ENCODE measurements around the gene CTSZ. TPM values are rescaled to one million over a fixed set of nuclear protein-coding genes. Genes with fewer than 3 reads are reported as not detected.
A peak's percentile ranks its signal among the peaks of the same experiment; 100 is the strongest.

CTSZ gene
- total and polyA plus RNA-seq, 3 donors from 2014 or later, result 49.4 to 120 (median 77.4) TPM

GRCh38 chr20:59018817-59019216 is 11.8 kb upstream of the CTSZ start:
- TF ChIP-seq POLR2A (IDR thresholded peaks at IDR 0.05) (no peak), CTCF (IDR thresholded peaks at IDR 0.05) (no peak)
- Histone ChIP-seq H3K27ac (no peak overlapping the region), H3K36me3 (ENCODE audit: low read depth, missing control alignments) (no peaks in the 10 kb centered on the region), H3K9me3 (no peaks in the 10 kb centered on the region), H3K4me3 (no peak overlapping the region), H3K27me3 (no peaks in the 10 kb centered on the region), H3K4me1 (peaks cover 21% of the 10 kb centered on the region)
- intact Hi-C loops (cut with DNase I; ENCODE audit: low total_unique reads), result no loop called here
- DNase-seq, result peak; percentile 9
- WGBS, 2 donors, result 90 to 93% methylated on average over 10 of the region's 10 CpGs

GRCh38 chr20:59017493-59018231 is 10.6 kb upstream of the CTSZ start:
- peak; percentile 10 for DNase-seq
- no peaks in the 10 kb centered on the region for H3K36me3 ChIP-seq (ENCODE audit: low read depth, missing control alignments)
- no peak for TF ChIP-seq POLR2A (IDR thresholded peaks at IDR 0.05)
- TF ChIP-seq CTCF (IDR thresholded peaks at IDR 0.05), result no peak
- no peaks in the 10 kb centered on the region for H3K27me3 ChIP-seq
- 78 to 83% methylated on average over 9 to 16 of the region's 16 CpGs for WGBS, 2 donors
- intact Hi-C loops (cut with DNase I; ENCODE audit: low total_unique reads), result no loop called here
- H3K4me3 ChIP-seq, result no peak overlapping the region
- H3K27ac ChIP-seq, result peak overlapping the region; percentile 62 to 69
- H3K4me1 ChIP-seq, result peaks cover 21% of the 10 kb centered on the region
- H3K9me3 ChIP-seq, result no peaks in the 10 kb centered on the region

GRCh38 chr20:59016795-59017492 is 9.9 kb upstream of the CTSZ start:
- no peak overlapping the region for H3K4me3 ChIP-seq
- intact Hi-C loops (cut with DNase I; ENCODE audit: low total_unique reads), result no loop called here
- TF ChIP-seq CTCF (IDR thresholded peaks at IDR 0.05), result no peak
- no peak for TF ChIP-seq POLR2A (IDR thresholded peaks at IDR 0.05)
- WGBS, 2 donors, result 21 to 26% methylated on average over 4 of the region's 4 CpGs
- peak overlapping the region; percentile 62 to 69 for H3K27ac ChIP-seq
- no peaks in the 10 kb centered on the region for H3K9me3 ChIP-seq
- DNase-seq, result peak; percentile 65
- no peaks in the 10 kb centered on the region for H3K36me3 ChIP-seq (ENCODE audit: low read depth, missing control alignments)
- peaks cover 21% of the 10 kb centered on the region for H3K4me1 ChIP-seq
- no peaks in the 10 kb centered on the region for H3K27me3 ChIP-seq

GRCh38 chr20:59015812-59016711 is 9.0 kb upstream of the CTSZ start:
- TF ChIP-seq POLR2A (IDR thresholded peaks at IDR 0.05) (no peak), CTCF (IDR thresholded peaks at IDR 0.05) (no peak)
- intact Hi-C loops (cut with DNase I; ENCODE audit: low total_unique reads), result no loop called here
- 85 to 91% methylated on average over 13 to 16 of the region's 16 CpGs for WGBS, 2 donors
- DNase-seq, result peak; percentile 14
- no peak overlapping the region for H3K4me3 ChIP-seq
- H3K27ac ChIP-seq, result peak overlapping the region; percentile 31 to 62
- no peaks in the 10 kb centered on the region for H3K9me3 ChIP-seq
- H3K4me1 ChIP-seq, result peaks cover 21% of the 10 kb centered on the region
- H3K36me3 ChIP-seq (ENCODE audit: low read depth, missing control alignments), result no peaks in the 10 kb centered on the region
- H3K27me3 ChIP-seq, result no peaks in the 10 kb centered on the region
